IMR-90 (cell line): ENCODE measurements around the gene USP53. TPM values are rescaled to one million over a fixed set of nuclear protein-coding genes. Genes with fewer than 3 reads are reported as not detected.
"Not testable (repeated sequence)": the region's sequence is repeated elsewhere in the genome, so short reads cannot be mapped to it uniquely, and the experiment has no call there.

ENCODE experiments used
- ATAC-seq: fragments of 200-7000 bp; cut with Tn5 transposase; 2 replicates; pipeline ENCODE4 v1.9.1; 2020; ENCODE audit warnings: low read depth, mild to moderate bottlenecking, moderate library complexity
- BruUV-seq: library from RNA; stranded (reverse); fragments of 400-500 nt; replicated peaks from 2 replicates; lab custom pipeline; 2021; lab: Mats Ljungman, UMichigan
- CTCF ChIA-PET: fragments of 300-600 bp; formaldehyde crosslinking; extraction: SDS; loops from one replicate; lab custom pipeline; 2021; ENCODE audit warnings: antibody characterized with exemption; lab: Yijun Ruan, JAX
- POLR2A ChIA-PET: fragments of 300-600 bp; sonication (Branson Sonifier 250); formaldehyde crosslinking; loops from one replicate; lab custom pipeline; 2022; ENCODE audit warnings: antibody characterized with exemption; ENCODE audit not compliant: unreplicated experiment; lab: Charles Lee
- DNase-seq: peaks from one replicate; pipeline ENCODE4 v3.0.0; 2013
- H2AFZ ChIP-seq: replicated peaks from 2 replicates; pipeline ENCODE3; 2013; ENCODE audit warnings: low read length, mild to moderate bottlenecking; ENCODE audit not compliant: poor library complexity
- H2AK5ac ChIP-seq: 2 replicates; pipeline ENCODE4 v1.6.1; 2013; ENCODE audit warnings: low read depth, low read length, inconsistent platforms
- H2AK9ac ChIP-seq: replicated peaks from 2 replicates; pipeline ENCODE3; 2013; ENCODE audit warnings: mild to moderate bottlenecking, low read depth, low read length, moderate library complexity; ENCODE audit not compliant: poor library complexity
- H2BK120ac ChIP-seq: 2 replicates; pipeline ENCODE4 v1.6.1; 2013; ENCODE audit warnings: low read depth, low read length, inconsistent platforms
- H2BK15ac ChIP-seq: 3 replicates; pipeline ENCODE4 v1.6.1; 2013; ENCODE audit warnings: low read depth, low read length, inconsistent platforms
- H2BK20ac ChIP-seq: 2 replicates; pipeline ENCODE4 v1.6.1; 2013; ENCODE audit warnings: low read depth, mild to moderate bottlenecking, inconsistent platforms, low read length, moderate library complexity
- H2BK5ac ChIP-seq: 2 replicates; pipeline ENCODE4 v1.6.1; 2013; ENCODE audit warnings: mild to moderate bottlenecking, low read depth, low read length, inconsistent platforms; ENCODE audit not compliant: poor library complexity, severe bottlenecking
- H3K14ac ChIP-seq: replicated peaks from 2 replicates; pipeline ENCODE4 v1.6.1; 2013; ENCODE audit warnings: low read depth, low read length, inconsistent platforms
- H3K18ac ChIP-seq: 2 replicates; pipeline ENCODE4 v1.6.1; 2013; ENCODE audit warnings: low read depth, low read length, control low read depth
- H3K23ac ChIP-seq: 2 replicates; pipeline ENCODE4 v1.6.1; 2013; ENCODE audit warnings: low read depth, low read length, inconsistent platforms
- H3K27ac ChIP-seq: 2 replicates; pipeline ENCODE4 v1.5.1; 2013; ENCODE audit warnings: mild to moderate bottlenecking, control low read depth, low read length; ENCODE audit not compliant: insufficient read depth
- H3K27me3 ChIP-seq: 2 replicates; pipeline ENCODE4 v1.6.1; 2013; ENCODE audit warnings: low read length; ENCODE audit not compliant: control insufficient read depth, insufficient read depth
- H3K36me3 ChIP-seq: 2 replicates; pipeline ENCODE4 v1.6.1; 2013; ENCODE audit warnings: low read length, mixed read lengths; ENCODE audit not compliant: control insufficient read depth, insufficient read depth
- H3K4ac ChIP-seq: 2 replicates; pipeline ENCODE4 v1.6.1; 2013; ENCODE audit warnings: low read depth, low read length, inconsistent platforms
- H3K4me1 ChIP-seq: 2 replicates; pipeline ENCODE4 v1.6.1; 2013; ENCODE audit warnings: low read length, mixed read lengths; ENCODE audit not compliant: control insufficient read depth, insufficient read depth
- H3K4me2 ChIP-seq: 2 replicates; pipeline ENCODE4 v1.6.1; 2013; ENCODE audit warnings: low read depth, mild to moderate bottlenecking, control low read depth, low read length, moderate library complexity
- H3K4me3 ChIP-seq: 2 replicates; pipeline ENCODE4 v1.5.1; 2013; ENCODE audit warnings: low read depth, mild to moderate bottlenecking, control low read depth, low read length, moderate library complexity; ENCODE audit not compliant: insufficient read depth
- H3K56ac ChIP-seq: 2 replicates; pipeline ENCODE4 v1.6.1; 2013; ENCODE audit warnings: low read length, inconsistent platforms; ENCODE audit not compliant: insufficient read depth; ENCODE audit errors: extremely low read depth
- H3K79me1 ChIP-seq, 2 experiments: 2 replicates each; pipeline ENCODE4 v1.6.1; 2013; ENCODE audit warnings: low read length in 2 of 2, inconsistent platforms in 1 of 2, low read depth in 1 of 2
- H3K9ac ChIP-seq: 2 replicates; pipeline ENCODE4 v1.6.1; 2013; ENCODE audit warnings: low read depth, low read length, control low read depth
- H3K9me1 ChIP-seq: 2 replicates; pipeline ENCODE4 v1.6.1; 2013; ENCODE audit warnings: low read length, inconsistent platforms; ENCODE audit not compliant: insufficient read depth
- H3K9me3 ChIP-seq: 2 replicates; pipeline ENCODE4 v1.6.1; 2013; ENCODE audit warnings: low read length; ENCODE audit not compliant: control insufficient read depth, insufficient read depth
- H4K20me1 ChIP-seq: 2 replicates; pipeline ENCODE4 v1.6.1; 2013; ENCODE audit warnings: low read length, inconsistent platforms; ENCODE audit not compliant: insufficient read depth
- H4K5ac ChIP-seq: 2 replicates; pipeline ENCODE4 v1.6.1; 2013; ENCODE audit warnings: mild to moderate bottlenecking, low read depth, low read length, control low read depth
- H4K8ac ChIP-seq, 2 experiments: 2 replicates each; pipeline ENCODE4 v1.6.1; 2013; ENCODE audit warnings: low read depth in 2 of 2, low read length in 2 of 2, control low read depth in 1 of 2, inconsistent platforms in 1 of 2
- H4K91ac ChIP-seq: 2 replicates; pipeline ENCODE4 v1.6.1; 2013; ENCODE audit warnings: low read depth, low read length, inconsistent platforms; ENCODE audit not compliant: insufficient read depth
- WGBS, 2 experiments: methylation state at CpG; one replicate each; pipeline versions ENCODE4 v1.1.5 to v1.1.7; 2013; ENCODE audit warnings: missing lambda C conversion rate in 2 of 2; ENCODE audit not compliant: insufficient read length in 1 of 2; ENCODE audit errors: extremely low coverage in 2 of 2; 5-methylcytosine and 5-hydroxymethylcytosine counted together
- dilution Hi-C: fragments of 300-500 bp; cut with HindIII; formaldehyde crosslinking; loops from one replicate; pipeline ENCODE4 v1.14.3; 2018; ENCODE audit warnings: low sequenced_read_pairs; ENCODE audit not compliant: unreplicated experiment
- in situ Hi-C: fragments of 300-500 bp; cut with MboI; formaldehyde crosslinking; loops from 3 replicates; pipeline ENCODE4 v1.14.3; 2019; ENCODE audit warnings: low sequenced_read_pairs, inconsistent platforms, mixed read lengths
- intact Hi-C: fragments of 100-400 bp; cut with micrococcal nuclease; formaldehyde crosslinking; loops from 2 replicates; pipeline ENCODE4 v1.10.0; 2022
- polyA plus RNA-seq, 3 experiments: library from polyadenylated mRNA; depleted of rRNA; stranded (reverse); fragments of >200 nt; gene quantifications; 2 replicates each; pipeline ENCODE4 v1.2.3, GENCODE V29; 2012; ENCODE audit warnings: low replicate concordance in 1 of 3
- total RNA-seq: library from RNA; depleted of rRNA; stranded (reverse); fragments of >200 nt; gene quantifications from 2 replicates; pipeline ENCODE4 v1.2.3, GENCODE V29; 2012

USP53 gene
- total and polyA plus RNA-seq, 2 of the 4 experiments (the other 2 are of a cell fraction) = 11.2 to 24.0 TPM

- in situ Hi-C loops = not testable (repeated sequence)
- WGBS, 2 experiments = 87% methylated on average over 13 of the region's 30 CpGs; no CpG with 5 or more reads in 1 of the 2 experiments
These were observed 38.7 kb upstream of the USP53 start for GRCh38 chr4:119173729-119174361.

More at GRCh38 chr4:119173729-119174361, 38.7 kb upstream of the USP53 start:
- H2AK5ac ChIP-seq, H4K91ac ChIP-seq, H2AFZ ChIP-seq, H2BK5ac ChIP-seq, POLR2A ChIA-PET, intact Hi-C loops, H2AK9ac ChIP-seq, H3K9me1 ChIP-seq, H3K36me3 ChIP-seq, H3K18ac ChIP-seq, H2BK15ac ChIP-seq, H3K4ac ChIP-seq, H2BK120ac ChIP-seq, H3K4me1 ChIP-seq, H3K23ac ChIP-seq, dilution Hi-C loops, H4K5ac ChIP-seq, CTCF ChIA-PET, H4K8ac ChIP-seq, DNase-seq, H3K4me3 ChIP-seq, H3K9me3 ChIP-seq, H3K56ac ChIP-seq, H2BK20ac ChIP-seq, H3K27me3 ChIP-seq, H3K27ac ChIP-seq, BruUV-seq, H3K14ac ChIP-seq, H3K79me1 ChIP-seq, H3K9ac ChIP-seq, H4K20me1 ChIP-seq, H3K4me2 ChIP-seq, ATAC-seq: not testable (repeated sequence)
